Stimulated activated CD8-positive, alpha-beta memory T cell treated with anti-CD3 and anti-CD28 coated beads, Interleukin-4, amount 100 ng/mL, for 4 hours (primary cell): ENCODE results near the gene SDC3.

ENCODE experiments used
- DNase-seq, 2 donors: peaks; one replicate each; pipeline ENCODE4 v3.0.0-alpha.2; 2020; ENCODE audit warnings: low read depth in 2 of 2, low spot score in 1 of 2

SDC3 gene

GRCh38 chr1:30855686-30856259, 52.8 kb downstream of the SDC3 start:
- DNase-seq = no peak

GRCh38 chr1:30853350-30853749, 55.2 kb downstream of the SDC3 start:
- DNase-seq = no peak

GRCh38 chr1:30852026-30852425, 56.5 kb downstream of the SDC3 start:
- no peak for DNase-seq

- DNase-seq = no peak
Observed at GRCh38 chr1:30851286-30851685, 57.3 kb downstream of the SDC3 start.

DNA sequence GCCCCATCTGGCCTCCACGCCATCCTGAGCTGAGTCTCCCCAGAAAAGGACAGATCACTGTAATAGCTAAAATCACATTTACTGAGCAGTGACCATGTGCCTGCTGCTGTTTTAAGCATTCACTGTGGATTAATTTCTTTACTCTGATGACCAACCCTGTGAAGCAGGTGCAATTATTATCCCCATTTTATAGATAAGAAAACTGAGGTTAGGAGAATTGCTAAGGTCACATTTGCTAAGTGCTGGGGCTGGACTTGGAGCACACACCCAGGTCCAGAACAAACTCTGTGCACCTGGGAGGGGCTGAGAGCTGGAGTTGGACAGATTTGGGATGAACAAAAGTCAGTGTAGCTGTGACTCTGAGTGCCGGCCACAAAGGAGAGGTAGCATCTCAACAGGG, 58.0 kb downstream of the SDC3 start:
- no peak for DNase-seq

DNA sequence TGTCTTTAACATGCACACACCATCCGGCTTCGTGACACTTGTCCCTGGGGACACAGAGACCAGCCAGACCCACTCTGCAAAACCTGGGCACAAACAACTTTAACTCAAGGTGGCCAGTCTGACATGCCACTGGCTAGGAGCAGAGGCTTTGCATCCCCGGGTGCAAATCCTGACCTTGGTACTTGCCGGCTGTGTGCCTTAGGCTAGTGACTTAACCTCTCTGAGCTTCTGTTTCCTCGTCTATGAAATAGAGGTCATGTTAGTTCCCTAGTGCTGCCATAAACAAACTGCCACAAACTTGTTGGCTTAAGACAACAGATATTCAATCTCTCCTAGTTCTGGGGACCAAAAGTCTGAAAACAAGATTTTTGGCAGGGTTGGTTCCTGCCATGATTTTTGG, 60.4 kb downstream of the SDC3 start:
- no peak for DNase-seq

- no peak for DNase-seq
Observed at GRCh38 chr1:30847358-30847972, 61.1 kb downstream of the SDC3 start.

DNA sequence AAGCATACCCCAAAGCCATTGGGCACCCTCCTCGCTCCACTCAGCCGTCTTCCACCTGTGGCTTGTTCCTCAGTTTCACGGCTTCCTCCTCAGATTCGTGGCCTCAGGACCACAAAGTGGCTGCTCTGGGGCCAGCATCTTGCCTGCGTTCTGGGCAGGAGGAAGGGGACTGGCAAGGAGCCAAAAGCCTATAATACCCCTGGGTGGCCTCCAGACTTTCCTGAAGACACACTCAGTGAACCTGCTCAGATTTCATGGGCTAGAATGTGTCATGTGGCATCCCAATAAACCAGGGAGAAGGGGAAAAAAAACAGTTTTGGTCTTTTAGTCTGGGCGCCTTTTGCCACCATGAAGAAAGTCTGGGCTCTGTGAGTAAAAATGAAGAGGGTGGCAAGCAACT, 62.0 kb downstream of the SDC3 start:
- no peak for DNase-seq

GRCh38 chr1:30845904-30846290, 62.7 kb downstream of the SDC3 start:
- DNase-seq = no peak

DNA sequence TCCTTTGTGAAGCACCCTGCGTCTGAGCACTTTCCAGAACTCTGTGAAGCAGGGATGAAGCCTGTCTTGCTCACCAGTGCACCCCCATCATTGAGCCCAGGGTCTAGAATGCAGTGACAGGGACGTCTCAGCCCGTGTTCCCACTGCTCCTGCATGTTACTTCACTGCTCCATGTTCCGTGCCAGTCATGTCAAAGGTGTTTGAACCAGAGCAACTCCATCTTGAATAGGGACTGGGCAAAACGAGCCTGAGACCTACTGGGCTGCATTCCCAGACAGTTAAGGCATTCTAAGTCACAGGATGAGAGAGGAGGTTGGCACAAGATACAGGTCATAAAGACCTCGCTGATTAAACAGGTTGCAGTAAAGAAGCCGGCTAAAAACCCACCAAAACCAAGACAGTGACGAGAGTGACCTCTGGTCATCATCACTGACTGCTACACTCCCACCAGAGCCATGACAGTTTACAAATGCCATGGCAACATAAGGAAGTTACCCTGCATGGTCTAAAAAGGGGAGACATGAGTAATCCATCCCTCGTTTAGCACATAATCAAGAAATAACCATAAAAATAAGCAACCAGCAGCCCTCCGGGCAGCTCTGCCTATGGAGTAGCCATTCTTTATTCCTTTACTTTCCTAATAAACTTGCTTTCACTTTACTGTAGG, 63.2 kb downstream of the SDC3 start:
- DNase-seq = no peak

GRCh38 chr1:30844631-30845030, 63.9 kb downstream of the SDC3 start:
- no peak for DNase-seq

DNA sequence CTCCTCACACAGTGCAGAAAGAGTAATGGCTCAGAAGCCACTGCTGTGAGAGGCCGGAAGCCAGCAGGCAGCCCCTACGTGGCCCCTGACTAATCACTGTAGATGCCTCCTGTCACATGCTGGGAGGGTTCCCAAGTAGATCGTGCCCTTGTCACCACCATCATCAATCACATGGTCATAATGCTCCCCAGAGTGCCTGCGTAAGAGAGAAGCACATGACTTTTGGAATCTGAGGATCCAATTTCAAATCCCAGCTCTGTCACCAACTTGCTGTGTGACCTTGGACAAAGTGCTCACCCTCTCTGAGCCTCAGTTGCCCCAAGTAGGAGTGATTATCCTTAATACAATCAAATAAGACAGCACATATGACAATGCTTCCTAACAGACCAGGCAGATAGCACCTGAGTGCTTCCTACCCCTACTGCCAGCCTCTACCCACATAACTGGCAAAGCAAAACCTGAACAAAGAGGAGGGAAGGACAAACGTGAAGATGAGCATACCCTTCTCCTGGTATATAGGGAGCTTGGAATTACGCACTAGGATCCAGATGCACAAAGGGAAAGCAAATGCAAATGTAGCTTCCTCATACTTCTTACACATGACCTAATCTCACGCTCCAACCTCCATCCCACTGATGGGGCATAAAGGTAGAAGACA, 65.7 kb downstream of the SDC3 start:
- DNase-seq = no peak

- no peak for DNase-seq
Observed at GRCh38 chr1:30840904-30841598, 67.5 kb downstream of the SDC3 start.

DNA sequence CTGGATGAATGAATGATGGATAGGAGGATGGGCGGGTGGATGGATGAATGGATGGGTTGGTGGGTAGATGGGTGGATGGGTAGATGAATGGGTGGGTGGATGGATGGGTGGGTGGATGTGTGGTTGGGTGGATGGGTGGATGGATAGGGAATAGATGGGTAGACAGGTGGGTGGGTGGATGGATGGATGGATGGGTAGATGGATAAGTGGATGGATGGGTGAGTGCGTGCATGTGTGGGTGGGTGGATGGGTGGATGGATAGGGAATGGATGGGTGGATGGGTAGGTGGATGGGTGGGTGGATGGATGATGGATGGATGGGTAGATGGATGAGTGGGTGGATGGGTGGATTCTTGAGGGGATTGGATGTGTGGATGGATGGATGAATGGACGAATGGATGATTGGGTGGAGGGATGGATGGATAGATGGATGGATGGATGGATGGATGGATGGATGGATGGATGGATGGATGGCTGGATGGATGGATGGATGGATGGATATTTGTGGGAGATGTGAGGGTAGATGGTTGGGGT, 68.7 kb downstream of the SDC3 start:
- no peak for DNase-seq

- no peak for DNase-seq
Observed at GRCh38 chr1:30838996-30839395, 69.6 kb downstream of the SDC3 start.

GRCh38 chr1:30837653-30838052, 70.9 kb downstream of the SDC3 start:
- no peak for DNase-seq

GRCh38 chr1:30834253-30834652, 74.3 kb downstream of the SDC3 start:
- DNase-seq = no peak

GRCh38 chr1:30830537-30830936, 78.0 kb downstream of the SDC3 start:
- no peak for DNase-seq

- no peak for DNase-seq
Observed at GRCh38 chr1:30829889-30830288, 78.7 kb downstream of the SDC3 start.

DNA sequence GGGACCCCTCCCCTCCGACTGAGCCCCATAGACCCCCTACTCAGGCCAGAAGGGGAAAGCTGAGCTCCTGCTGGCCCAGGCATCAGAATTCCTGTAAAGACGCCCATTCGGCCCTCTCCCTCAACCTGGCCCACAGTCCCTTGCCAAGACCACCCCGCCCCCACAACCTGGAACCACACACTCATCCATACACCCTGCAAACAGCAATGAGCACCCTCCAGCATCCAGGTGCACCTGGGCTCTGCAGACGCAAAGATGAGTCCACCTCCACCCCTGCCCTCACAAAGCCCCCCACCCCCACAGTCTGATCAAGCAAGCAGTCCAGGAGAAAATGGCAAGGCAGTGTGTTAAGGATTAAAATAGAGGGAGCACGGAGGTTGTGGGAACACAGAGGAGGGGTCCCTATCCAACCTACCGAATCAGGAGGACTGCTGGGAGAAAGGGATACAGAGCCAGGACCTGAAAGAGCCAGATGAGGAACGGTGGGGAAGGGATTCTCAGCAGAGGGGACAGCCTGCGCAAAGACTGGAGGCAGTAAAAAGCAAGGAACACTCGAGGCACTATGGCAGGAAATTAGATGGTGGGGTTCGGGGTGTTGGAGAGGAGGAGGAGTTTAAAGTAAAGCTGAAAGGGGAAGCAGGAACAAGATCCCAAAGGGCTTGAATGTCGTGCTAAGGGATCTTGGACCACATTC, 83.7 kb downstream of the SDC3 start:
- DNase-seq = no peak
